ENCODE results near the gene ZBTB34. TPM values are rescaled to one million over a fixed set of nuclear protein-coding genes. Genes with fewer than 3 reads are reported as not detected.

ZBTB34 gene
- total and polyA plus RNA-seq, 2 of the 4 experiments (the other 2 are of a cell fraction), result 2.7 to 3.1 TPM

DNA sequence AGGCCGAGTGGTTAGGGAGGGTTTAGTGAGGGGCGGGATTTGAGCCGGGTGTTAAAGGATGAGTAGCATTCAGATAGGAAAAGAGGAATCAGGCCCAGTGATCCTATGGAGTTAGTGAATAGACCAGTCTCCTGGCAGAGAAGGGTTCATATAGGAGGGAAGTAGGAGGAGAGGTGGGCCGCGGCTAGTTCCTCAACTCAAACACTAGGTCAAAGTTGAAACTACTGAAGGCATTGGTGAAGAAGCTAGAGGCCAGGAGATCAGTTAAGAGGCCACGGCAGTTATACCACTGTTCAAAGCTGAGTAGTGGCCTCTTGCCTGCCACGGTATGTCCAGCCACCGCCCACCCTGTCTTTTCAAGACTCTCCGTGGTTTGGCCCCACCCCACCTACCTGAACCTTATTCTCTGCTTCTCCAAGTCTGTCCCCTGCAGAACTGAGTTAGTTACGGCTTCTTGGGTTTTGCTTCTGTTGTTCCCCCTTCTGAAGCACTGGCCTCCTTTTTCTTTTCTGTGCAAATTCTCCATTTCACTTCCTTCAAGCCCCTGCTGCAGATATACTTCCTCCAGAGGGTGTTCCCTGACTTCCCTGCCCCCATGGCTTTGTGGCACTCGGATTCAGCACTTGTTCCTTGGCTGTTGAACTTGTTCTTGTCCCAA is 1.8 kb downstream of the ZBTB34 start:
- ChIA-PET POLR2A (ENCODE audit: unreplicated experiment) (no interaction called here), CTCF (interaction anchor here (1.4 kb wide), 1 partner anchor 10 kb away, joined by 3 read pairs; no protein-coding TSS in a partner anchor)
- Histone ChIP-seq H3K9me1 (ENCODE audit: insufficient read depth, low read length) (peaks cover 9% of the 10 kb centered on the region; the same call in 1 of the 2 replicates), H2AK5ac (ENCODE audit: low read depth, low read length) (peak overlapping the region; percentile 6; the same call in 1 of the 2 replicates), H3K56ac (ENCODE audit: extremely low read depth, insufficient read depth, low read length) (no peak overlapping the region), H3K4me1 (ENCODE audit: control insufficient read depth, insufficient read depth, low read length) (peaks cover 7% of the 10 kb centered on the region), H2BK5ac (ENCODE audit: low read depth, low read length, poor library complexity, severe bottlenecking) (no peak overlapping the region), H3K79me1 (ENCODE audit: low read depth in 1 of 2, low read length in 2 of 2) (peaks cover 41 to 51% of the 10 kb centered on the region in 2 experiments), H4K20me1 (ENCODE audit: insufficient read depth, low read length) (peaks cover 42% of the 10 kb centered on the region), H3K27ac (ENCODE audit: insufficient read depth, low read length) (peak overlapping the region; percentile 58; the same call in 1 of the 2 replicates), H3K23ac (ENCODE audit: low read depth, low read length) (peak overlapping the region; percentile 79; the same call in 1 of the 2 replicates), H3K14ac (replicated peaks; ENCODE audit: low read depth, low read length) (peak overlapping the region; percentile 76), H3K18ac (ENCODE audit: low read depth, low read length) (no peak overlapping the region), H3K4ac (ENCODE audit: low read depth, low read length) (peak overlapping the region; percentile 31; the same call in 1 of the 2 replicates), H2AK9ac (replicated peaks; ENCODE audit: low read depth, low read length, poor library complexity) (peak overlapping the region; percentile 23), H3K9ac (ENCODE audit: low read depth, low read length) (peak overlapping the region; percentile 87), H3K4me2 (ENCODE audit: low read depth, low read length) (peak overlapping the region; percentile 99), H3K9me3 (ENCODE audit: control insufficient read depth, insufficient read depth, low read length) (no peaks in the 10 kb centered on the region), H2BK120ac (ENCODE audit: low read depth, low read length) (no peak overlapping the region), H2AFZ (replicated peaks; ENCODE audit: low read length, poor library complexity) (no peak overlapping the region), H4K91ac (ENCODE audit: insufficient read depth, low read depth, low read length) (no peak overlapping the region), H2BK20ac (ENCODE audit: low read depth, low read length) (no peak overlapping the region), H3K27me3 (ENCODE audit: control insufficient read depth, insufficient read depth, low read length) (peaks cover 12% of the 10 kb centered on the region), H4K8ac (ENCODE audit: low read depth in 2 of 2, low read length in 2 of 2) (peak overlapping the region in 1 of 2 experiments; percentile 6; a peak in 2 of 4 replicates), H3K36me3 (ENCODE audit: control insufficient read depth, insufficient read depth, low read length) (peaks cover 13% of the 10 kb centered on the region), H3K4me3 (ENCODE audit: insufficient read depth, low read depth, low read length) (peak overlapping the region; percentile 72), H4K5ac (ENCODE audit: low read depth, low read length) (no peak overlapping the region), H2BK15ac (ENCODE audit: low read depth, low read length) (no peak overlapping the region)
- WGBS, 2 experiments (ENCODE audit: extremely low coverage in 2 of 2, insufficient read length in 1 of 2), result 30% methylated on average over 5 of the region's 11 CpGs; no CpG with 5 or more reads in 1 of the 2 experiments
- dilution Hi-C loops (cut with HindIII; ENCODE audit: low sequenced_read_pairs, unreplicated experiment), result no loop called here
- ATAC-seq (ENCODE audit: low read depth) (peak; percentile 3; the same call in 1 of the 2 replicates), DNase-seq (no peak)
- in situ Hi-C loops (cut with MboI; ENCODE audit: low sequenced_read_pairs), result no loop called here
- intact Hi-C loops (cut with micrococcal nuclease), result no loop called here
- no TSS peak for BruUV-seq (replicated peaks)
- TF ChIP-seq MXI1 (IDR thresholded peaks at IDR 0.05; ENCODE audit: borderline replicate concordance, low read depth, low read length), result no peak
- no peak for TF ChIP-seq BHLHE40 (IDR thresholded peaks at IDR 0.05; ENCODE audit: low read depth, low read length)
- TF ChIP-seq SMC3 (IDR thresholded peaks at IDR 0.05; ENCODE audit: low read depth, low read length), result no peak
- TF ChIP-seq NFE2L2 (IDR thresholded peaks at IDR 0.05; ENCODE audit: low read depth, low read length), result no peak
- no peak for TF ChIP-seq CHD1 (IDR thresholded peaks at IDR 0.05; ENCODE audit: low read depth, low read length)
- TF ChIP-seq CTCF (conservative IDR thresholded peaks at IDR 0.05; ENCODE audit: low read depth, low read length), result no peak
- TF ChIP-seq RCOR1 (IDR thresholded peaks at IDR 0.05; ENCODE audit: insufficient replicate concordance, low read length), result no peak
- TF ChIP-seq CEBPB (IDR thresholded peaks at IDR 0.05; ENCODE audit: low read depth, low read length), result no peak
- no peak for TF ChIP-seq POLR2A (IDR thresholded peaks at IDR 0.05; ENCODE audit: low read depth, low read length)
- TF ChIP-seq RAD21 (IDR thresholded peaks at IDR 0.05; ENCODE audit: low read length), result no peak
- TF ChIP-seq MAZ (IDR thresholded peaks at IDR 0.05; ENCODE audit: borderline replicate concordance, low read depth, low read length), result no peak
- TF ChIP-seq RFX5 (IDR thresholded peaks at IDR 0.05; ENCODE audit: low read depth, low read length), result no peak
- no peak for TF ChIP-seq ELK1 (IDR thresholded peaks at IDR 0.05; ENCODE audit: borderline replicate concordance, low read depth, low read length)
- TF ChIP-seq, protein P1, sequence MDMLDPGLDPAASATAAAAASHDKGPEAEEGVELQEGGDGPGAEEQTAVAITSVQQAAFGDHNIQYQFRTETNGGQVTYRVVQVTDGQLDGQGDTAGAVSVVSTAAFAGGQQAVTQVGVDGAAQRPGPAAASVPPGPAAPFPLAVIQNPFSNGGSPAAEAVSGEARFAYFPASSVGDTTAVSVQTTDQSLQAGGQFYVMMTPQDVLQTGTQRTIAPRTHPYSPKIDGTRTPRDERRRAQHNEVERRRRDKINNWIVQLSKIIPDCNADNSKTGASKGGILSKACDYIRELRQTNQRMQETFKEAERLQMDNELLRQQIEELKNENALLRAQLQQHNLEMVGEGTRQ (IDR thresholded peaks at IDR 0.05; ENCODE audit: low read depth, low read length), result no peak
- TF ChIP-seq FOS (IDR thresholded peaks at IDR 0.05; ENCODE audit: low read depth, low read length), result no peak
